Measurements from ENCODE around the gene MAP3K3.

MAP3K3 gene

DNA sequence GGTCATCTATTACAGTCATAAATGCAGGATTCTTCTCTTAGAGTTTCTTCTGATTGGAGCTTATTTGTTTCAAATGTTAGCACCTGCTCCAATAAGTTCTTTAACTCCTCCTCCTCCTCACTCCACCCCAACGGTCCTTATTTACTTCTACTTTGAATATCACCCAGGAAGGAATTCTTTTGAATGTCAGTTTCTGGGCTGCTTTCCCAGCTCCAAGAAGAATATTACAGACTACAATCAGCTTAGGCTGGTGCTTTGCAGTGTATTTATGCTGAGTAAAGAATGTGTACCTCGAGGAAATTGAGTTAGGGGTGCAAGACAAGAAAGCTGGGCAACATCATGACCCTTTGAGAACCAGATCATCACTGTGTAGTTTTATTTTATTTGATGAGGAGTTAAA lies 30.8 kb downstream of the MAP3K3 start:
- no peak for FAIRE-seq

DNA sequence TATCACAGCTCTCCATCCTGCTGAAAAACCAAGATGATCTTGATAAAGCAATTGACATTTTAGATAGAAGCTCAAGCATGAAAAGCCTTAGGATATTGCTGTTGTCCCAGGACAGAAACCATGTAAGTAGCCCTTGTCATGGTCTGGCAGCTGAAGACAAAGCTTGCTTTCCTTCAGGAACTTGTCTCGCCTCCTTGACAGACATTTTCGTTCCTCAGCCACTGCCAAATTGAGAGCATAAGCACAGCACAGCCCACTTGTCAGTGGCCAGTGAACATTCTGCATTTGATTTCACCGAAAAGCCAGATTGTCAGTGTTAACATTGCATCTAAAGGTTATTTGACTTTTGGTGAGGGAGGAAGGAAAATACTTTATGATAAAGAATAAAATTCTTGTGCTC lies 35.6 kb downstream of the MAP3K3 start:
- FAIRE-seq, result no peak

DNA sequence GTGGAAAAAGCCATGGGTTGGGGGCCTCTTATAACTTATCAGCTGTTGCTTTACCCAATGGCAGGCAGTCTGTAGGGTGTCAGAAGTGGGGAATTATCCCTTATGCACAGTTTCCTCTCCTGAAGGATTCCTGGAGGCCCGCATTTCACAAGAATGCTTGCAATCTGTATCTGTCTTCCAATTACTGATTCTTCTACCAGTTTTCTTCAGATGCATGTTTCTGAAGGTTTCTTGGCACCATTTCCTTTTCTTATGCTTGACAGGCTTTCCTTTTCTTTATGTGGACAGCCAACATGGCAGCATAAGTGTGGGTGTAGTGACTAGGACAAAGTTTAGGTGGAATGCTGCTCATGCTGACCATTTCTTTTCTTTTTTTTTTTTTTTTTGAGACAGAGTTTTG lies 36.1 kb downstream of the MAP3K3 start:
- no peak for FAIRE-seq

DNA sequence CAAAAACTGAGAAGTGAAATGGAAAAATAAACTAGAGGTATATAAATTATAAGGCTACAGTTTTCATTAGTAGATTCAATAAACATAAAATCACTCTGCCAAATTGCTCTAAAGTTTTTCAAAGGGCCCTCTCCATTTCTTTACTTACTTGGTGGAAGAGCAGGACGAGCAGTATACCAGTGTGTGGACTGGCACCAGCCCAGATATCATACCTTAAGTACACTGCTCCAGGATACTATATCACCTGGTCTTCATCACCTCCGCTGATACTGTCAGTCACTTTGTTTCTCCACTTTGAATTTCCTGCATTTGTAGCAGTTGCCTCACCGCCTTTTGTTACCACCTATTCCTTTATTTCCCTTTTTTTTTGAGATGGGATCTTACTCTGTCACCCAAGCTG lies 37.6 kb downstream of the MAP3K3 start:
- no peak for FAIRE-seq

DNA sequence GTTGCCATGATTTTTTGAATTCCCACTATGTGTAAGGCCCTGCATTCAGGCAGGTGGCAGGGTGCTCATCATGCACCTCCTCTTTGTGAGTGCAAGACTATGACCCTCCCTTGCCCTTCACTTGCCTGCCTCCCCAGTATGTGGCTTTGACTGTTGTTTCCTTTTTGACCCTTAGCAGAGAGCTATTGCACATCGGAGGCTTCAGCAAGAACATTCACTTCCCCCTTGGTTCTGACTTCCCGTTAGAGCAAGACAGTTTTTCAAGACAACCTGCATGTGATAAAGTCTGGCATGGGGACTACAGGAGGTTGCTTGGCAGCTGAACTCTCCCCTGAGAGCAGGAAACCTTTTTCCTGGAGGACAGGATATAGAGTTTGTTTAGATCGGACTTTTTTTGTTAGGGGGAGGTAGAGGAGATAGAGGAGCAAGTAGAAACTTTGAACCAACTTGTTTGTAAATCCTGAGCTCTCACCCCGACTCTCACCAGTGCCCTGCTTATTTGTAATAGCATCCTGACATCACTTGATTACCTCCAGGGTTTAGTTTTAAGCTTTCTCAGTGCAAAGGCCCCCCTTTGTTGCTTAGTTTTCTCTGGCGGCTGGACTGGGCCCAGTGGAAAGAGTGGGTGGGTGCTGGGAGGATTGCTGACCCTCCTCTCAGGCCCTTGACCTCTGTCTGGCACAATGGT lies 43.5 kb downstream of the MAP3K3 start:
- FAIRE-seq, result no peak

DNA sequence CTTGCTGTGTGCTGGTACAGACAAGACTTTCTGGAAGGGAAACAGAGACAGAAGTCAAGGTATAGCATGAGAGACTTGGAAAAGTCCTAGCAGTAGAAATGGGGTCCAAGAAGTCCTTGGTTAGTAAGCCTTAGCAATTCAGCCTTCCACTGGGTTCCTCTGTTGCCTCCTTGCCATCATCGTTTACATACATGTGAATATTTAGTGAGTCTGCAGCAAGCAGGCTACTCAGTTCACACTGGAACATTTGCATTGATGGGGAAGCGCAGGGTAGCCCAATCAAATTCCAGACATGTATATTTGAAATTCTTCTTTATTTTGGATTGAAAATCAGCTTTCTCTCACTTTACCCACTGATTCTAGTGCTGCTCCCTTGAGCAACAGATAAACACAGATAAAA lies 50.6 kb downstream of the MAP3K3 start:
- no peak for FAIRE-seq

DNA sequence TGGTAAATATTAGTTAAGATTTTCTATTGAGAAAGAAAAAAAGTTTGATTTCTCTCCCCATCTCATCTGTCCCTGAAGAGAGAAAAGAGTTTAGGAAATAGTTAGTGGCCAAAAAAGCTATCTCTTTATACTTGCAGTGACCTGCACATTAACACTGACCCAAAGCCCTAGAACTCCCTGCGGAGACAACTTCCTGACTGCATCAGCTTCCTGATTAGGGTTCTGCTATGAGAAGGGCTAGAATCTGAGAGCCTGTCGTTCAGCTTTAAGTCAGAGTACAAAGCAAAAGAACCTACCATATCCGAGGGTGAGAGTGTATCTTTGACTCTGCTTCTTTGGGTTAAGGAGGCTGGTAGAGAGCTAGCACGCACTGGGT lies 53.0 kb downstream of the MAP3K3 start:
- FAIRE-seq, result no peak

DNA sequence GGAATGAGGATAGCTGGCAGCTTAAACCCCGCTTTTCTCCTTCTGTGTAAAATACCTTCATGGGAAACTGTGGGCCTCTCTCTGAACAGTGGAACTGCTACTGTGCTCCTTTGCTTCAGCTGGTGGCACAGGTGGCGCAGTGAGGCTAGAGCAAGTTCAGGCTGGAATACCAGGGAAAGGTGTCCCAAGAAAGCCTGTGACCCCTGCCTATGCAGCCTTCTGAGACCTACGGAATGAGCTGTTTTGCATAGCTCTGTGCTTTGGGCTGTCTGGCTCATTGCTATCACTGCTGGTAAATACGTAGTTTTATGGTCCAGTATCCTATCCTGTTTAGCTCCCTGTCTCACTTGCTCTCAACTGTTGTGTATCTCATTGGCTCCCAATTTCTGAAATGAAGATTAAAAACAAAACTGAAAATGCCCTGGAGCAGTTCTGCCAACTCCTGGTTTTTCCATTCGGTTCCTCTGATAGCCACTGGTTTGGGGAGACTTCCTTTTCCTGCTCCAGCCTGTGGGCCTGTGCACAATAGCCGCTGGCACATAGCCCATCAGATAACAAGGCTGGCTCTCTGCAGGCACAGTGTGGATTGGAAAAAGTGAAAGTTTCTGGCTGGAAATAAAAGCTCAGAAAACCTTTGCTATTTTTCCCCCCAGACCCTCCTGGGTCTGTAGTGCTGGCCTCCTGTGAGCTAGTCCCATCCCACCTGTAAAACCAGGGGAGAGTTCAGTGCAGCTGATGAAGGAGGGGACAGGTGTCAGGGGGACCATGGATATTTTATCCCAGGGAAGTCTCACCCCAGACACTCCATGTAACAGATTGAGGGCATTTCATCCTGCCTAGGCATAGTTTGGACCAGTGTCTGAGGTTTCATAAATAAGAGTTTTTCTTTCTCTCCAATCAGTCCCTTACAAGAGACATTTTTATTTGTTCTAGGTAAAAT lies 53.7 kb downstream of the MAP3K3 start:
- no peak for FAIRE-seq

DNA sequence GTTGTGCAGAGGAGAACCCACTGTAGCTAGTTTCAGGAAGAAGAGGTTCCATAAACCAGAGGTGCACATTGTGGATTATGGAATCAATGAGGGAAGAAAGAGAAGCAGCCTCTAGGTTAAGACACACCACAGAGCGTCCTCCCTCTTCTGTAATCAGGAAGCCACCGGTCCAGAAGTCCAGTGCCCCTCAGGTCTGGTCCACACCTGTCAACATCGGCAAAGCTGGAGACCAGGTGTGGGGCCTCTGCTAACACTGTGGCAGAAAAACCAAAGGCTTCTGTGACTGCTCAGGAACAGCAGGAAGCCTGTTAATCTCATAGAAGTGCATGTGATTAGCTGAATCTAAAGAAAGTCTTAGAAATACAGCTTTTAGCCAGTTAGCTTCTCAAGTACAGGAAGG lies 54.4 kb downstream of the MAP3K3 start:
- no peak for FAIRE-seq

DNA sequence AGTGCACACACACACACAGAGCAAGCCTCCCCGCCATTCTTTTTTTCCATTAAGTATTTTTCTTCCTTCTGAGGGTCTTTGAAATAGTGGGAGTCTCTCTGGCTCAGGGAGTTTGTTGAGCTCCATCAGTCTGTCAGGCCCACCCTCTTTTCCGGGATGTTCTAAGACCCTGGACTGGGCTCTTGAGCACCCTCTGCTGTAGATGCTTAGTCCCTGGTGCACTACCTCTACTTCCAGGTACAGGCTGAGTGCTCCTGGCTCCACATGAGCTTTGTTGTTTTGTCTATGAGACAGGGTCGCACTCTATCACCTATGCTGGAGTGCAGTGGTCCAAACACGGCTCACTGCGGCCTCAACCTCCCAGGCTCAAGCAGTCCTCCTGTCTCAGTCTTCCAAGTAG lies 57.0 kb downstream of the MAP3K3 start:
- FAIRE-seq, result no peak

DNA sequence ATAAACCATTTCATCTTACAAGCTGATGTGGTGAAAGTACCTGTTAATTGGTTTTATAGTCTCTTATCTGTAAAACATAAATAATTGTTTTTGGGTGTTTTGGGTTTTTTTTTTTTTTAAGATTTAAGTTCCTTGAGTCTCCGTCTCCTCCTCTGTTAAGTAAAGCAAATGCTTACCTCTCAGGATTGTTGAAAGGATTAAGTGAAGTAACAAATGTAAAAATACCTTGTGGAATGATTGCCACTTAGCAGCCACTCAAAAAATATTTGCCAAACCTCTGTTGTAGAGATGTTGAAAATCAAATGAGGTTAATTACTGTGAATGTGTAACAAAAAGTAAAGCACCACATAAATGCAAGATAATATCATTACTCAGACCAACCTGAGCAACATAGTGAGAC lies 58.5 kb downstream of the MAP3K3 start:
- FAIRE-seq, result no peak

DNA sequence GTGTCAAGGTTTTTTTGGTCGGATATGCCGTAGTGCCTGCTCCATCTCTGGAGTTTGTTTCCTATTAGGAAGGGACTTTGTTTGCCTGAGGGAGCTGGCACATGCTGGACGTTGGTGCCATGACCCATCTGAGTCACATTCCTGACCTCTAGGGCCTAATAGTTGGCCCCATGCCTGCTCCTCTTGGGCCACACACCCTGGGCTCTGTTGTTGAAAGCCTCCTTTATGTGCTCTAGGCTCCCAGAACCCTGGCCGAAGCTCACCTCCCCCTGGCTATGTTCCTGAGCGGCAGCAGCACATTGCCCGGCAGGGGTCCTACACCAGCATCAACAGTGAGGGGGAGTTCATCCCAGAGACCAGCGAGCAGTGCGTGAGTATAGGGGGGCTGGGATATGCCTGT lies 59.3 kb downstream of the MAP3K3 start:
- FAIRE-seq, result no peak

DNA sequence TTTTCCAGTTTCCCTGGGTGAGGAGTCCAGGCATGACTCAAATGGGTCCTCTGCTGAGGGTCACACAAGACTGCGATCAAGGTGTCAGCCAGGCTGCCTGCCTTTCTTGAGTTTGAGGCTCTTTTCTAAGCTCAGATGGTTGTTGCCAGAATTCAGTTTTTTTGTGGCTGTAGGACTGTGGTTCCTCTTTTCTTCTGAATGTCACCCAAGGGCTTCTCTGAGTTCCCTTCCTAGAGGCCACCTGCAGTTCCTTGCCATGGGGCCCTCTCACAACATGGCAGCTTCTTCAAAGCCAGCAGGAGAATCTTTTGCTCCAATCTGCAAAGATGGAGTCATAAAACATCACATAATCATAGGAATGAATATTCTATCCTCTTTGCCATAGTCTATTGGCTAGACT lies 60.2 kb downstream of the MAP3K3 start:
- no peak for FAIRE-seq

DNA sequence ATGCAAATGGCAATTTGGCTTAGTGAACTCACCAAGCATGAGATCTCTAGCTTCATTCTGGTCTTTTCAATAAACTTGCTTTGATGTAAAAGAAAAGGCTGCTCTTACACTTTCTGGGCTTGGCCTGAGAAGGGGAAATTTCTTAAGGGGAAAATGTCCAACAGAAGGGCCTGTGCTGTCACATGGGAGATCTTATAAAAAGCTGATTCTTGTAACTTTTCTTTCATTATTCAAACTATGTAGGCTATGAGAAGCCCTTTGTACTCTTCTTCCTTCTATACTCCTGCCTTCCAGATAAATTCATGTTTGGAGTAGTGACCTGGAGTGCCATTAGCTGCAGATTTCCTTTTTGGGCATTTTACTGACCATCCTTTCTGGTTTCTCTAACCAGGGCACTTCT lies 60.8 kb downstream of the MAP3K3 start:
- FAIRE-seq, result no peak

DNA sequence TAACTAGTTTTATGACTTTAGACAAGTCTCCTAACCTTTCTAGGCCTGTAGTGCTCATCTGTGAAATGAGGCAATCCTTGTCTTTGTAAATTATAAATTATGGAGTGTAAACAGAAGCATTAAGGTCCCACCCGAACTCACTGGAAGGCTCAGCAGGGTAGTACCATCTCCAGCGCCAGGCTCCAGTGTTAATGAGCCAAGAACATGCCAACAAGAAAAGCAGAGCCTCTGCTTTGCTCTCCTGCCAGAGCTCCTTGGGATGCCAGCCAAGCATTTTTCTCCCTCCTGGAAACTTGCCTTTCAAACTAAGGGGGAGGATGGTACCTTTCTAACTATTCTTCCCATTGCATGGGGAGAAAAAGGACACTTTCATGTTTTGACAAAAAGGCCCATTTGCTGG lies 62.8 kb downstream of the MAP3K3 start:
- no peak for FAIRE-seq

DNA sequence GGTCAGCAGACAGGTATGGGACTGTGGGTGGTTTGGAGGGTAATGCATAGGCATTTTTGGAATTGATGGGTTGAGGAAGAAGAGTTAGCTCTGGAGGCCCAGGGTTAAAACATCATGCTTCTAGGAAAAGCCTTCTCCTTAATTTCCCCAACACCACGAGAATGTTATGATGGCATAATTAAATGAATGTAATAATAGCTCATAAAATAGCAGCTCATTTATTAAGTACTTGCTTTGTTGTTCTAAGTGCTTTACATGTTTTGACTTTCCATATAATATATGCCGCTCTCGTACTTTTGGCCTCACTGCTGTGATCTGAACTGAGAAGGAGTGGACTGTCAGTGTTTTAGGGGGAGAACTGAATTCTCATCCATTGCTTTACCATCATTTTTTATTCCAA lies 63.4 kb downstream of the MAP3K3 start:
- no peak for FAIRE-seq

DNA sequence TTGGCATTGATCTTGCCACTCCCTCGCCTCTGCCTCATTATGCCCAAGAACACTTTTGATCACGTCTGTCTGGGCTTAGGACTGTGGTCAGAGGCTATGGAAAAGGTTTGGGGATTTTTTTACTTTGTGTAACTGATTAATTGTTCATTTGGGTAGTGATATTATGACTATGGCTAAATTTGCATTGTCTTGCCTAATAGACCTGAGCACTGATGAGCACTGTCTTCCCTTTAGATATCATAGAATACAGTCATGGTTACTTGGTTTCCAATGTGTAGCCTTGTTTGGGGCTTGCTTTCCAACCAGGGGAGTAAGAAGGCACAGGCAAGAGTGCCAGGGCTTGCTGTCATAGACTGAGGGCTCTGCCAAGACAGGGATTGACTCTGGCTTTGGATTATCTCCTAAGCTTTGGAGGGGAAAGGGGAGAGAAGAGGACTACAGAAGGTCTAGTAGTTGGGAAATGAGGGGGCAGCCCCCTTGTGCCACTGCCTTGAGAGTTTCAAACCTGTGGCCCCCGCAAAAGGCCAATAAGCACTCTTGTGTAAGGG lies 64.0 kb downstream of the MAP3K3 start:
- FAIRE-seq, result no peak

DNA sequence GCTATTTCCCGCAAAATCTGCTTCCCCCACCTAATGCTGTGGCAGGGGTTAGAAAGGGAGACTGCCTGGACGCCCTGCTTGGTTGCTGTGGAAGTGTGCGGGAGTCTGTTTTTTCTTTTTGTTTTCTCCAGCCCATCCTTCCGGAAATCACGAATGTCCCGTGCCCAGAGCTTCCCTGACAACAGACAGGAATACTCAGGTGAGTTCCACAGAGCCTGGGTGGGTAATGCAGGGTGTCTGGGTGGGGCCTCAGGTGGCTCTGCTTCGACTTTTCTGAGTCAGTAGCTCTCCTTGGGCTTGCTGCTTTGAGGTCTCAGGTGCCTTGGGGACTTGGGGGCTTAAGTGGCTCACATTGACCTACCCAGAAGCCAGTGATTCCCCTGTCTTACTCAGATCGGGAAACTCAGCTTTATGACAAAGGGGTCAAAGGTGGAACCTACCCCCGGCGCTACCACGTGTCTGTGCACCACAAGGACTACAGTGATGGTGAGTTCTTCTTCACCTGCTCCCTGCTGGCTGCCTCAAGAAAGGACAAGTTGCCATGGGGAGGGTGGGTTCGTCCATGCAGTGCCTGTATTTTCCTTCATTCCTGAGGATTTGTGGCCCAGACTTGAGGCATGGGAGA lies 66.3 kb downstream of the MAP3K3 start:
- FAIRE-seq, result no peak

DNA sequence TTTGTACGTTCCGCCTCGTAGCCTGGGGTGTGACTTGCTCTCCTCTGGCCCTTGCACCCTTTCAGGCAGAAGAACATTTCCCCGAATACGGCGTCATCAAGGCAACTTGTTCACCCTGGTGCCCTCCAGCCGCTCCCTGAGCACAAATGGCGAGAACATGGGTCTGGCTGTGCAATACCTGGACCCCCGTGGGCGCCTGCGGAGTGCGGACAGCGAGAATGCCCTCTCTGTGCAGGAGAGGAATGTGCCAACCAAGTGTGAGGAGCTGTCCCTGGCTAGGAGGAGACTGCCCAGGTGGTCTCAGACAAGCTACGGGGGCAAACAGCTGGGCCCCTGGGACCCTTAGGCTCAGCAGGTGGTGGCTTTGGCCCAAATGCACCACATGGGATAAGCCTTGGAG lies 67.3 kb downstream of the MAP3K3 start:
- FAIRE-seq, result no peak

DNA sequence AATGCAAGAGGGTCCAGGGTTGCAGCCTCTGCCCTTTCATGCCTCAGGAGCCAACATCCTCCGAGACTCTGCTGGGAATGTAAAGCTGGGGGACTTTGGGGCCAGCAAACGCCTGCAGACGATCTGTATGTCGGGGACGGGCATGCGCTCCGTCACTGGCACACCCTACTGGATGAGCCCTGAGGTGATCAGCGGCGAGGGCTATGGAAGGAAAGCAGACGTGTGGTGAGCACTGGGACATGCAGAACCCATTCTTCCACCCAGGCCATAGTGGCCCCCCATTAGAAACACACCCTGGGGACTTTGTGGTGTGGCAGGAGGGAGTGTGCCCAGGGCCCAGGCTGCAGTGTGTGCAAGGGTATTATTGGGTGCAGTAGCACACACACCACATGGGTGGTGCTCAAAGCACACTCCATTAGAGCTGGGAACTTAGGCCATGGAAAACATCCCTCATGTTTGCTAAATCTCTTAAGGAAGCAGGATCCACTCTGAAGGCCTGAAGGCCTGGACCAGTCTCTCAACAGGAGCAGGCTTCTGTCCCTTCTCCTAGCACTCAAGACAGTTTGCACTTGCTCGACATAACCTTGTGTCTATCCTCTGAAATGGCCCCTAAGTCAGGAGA lies 70.1 kb downstream of the MAP3K3 start:
- no peak for FAIRE-seq

DNA sequence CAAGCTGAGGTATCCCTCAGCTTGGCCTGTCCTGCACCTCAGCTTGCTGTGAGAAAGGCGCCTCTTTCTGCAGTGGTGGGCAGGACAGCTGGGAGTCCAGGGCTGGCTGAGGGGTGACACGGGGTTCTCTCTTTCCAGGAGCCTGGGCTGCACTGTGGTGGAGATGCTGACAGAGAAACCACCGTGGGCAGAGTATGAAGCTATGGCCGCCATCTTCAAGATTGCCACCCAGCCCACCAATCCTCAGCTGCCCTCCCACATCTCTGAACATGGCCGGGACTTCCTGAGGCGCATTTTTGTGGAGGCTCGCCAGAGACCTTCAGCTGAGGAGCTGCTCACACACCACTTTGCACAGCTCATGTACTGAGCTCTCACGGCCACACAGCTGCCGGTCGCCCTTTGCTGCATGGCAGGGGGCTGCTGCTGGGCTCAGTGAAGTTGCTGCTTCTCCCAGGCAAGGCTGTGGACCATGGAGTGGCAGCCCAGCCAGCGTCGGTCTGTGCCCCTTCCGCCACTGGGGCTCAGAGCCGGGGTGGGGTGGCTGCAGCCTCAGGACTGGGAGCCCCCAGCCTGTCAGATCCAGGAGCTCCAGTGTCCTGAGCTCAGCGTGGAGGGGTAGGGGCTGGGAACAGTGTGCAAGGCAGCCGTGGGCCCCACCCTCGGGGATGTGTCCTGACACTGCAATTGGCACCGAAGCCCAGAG lies 71.3 kb downstream of the MAP3K3 start:
- no peak for FAIRE-seq

DNA sequence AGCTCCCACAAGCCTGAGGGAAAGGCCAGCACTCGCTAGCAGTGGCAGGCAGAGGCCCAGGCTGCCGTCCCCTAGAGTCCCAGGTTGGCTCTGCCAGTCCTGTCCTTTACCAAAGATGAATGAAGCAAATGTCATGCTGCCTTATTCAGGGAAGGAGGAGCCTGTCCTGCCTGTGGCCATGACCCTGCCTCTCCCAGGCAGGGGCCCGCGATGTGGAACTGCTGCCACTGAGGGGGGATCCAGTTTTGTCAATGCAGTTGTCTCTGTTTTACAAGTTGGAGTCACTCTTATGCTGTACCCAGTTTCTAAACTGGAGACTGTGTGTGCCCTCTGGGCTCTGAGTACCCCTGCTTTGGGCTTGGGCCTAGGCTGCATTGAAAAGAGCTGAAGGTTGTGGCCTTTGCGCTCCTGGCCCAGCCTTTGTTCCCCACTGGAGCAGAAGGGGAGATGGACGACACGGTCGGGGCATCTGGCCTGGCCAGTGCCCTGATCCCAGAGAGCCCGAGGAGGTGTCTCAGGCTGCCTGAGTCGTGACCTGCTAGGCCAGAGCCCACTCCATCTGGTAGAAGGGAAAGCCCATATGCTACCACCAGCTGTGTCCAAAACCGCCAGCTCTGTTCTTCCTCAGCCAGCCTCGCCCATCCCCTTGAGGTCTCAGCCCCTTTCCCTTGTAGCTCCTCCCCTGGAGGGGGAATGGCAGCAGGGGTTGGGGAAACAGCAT lies 72.2 kb downstream of the MAP3K3 start:
- FAIRE-seq, result no peak

All from A204.1 (cell line).